Uterus (tissue), 2 donors: ENCODE data around the gene ANKRD37.

ENCODE experiments used
- POLR2A ChIP-seq, 2 donors: fragments of 450-650 bp; IDR thresholded peaks; one replicate each; pipeline ENCODE4 v1.6.1; 2016; ENCODE audit warnings: antibody characterized with exemption in 2 of 2, mild to moderate bottlenecking in 1 of 2, moderate library complexity in 1 of 2
- TF ChIP-seq, protein P1 (sequence below), 4 experiments: fragments of 200-600 bp in 2 of 4; fragments of 450-650 bp in 2 of 4; sonication (generic) in 2 of 4; IDR thresholded peaks; one replicate each; pipeline ENCODE4 v1.5.1; 2016 to 2019; ENCODE audit warnings: antibody characterized with exemption in 4 of 4, mild to moderate bottlenecking in 2 of 4, moderate library complexity in 1 of 4

DNA sequence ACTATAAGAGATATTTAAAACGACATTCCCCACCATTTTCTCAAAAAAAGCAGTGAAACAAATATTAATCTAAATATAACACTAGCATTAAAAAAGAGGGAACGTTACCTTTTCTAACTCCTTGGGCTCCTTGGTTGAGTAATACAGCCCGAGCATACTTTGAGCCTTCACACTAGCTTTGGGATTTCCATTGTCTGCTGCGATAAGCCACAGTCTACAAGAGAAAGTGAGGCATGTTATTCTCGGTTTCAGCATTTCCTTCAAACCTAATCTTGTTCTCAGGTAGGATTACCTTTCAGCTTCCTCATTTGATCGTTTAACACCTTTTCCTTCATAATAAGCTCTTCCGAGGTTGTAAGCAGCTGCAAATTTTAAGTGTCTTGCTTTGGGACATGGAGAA, 22.6 kb upstream of the ANKRD37 start:
- TF ChIP-seq, protein P1, sequence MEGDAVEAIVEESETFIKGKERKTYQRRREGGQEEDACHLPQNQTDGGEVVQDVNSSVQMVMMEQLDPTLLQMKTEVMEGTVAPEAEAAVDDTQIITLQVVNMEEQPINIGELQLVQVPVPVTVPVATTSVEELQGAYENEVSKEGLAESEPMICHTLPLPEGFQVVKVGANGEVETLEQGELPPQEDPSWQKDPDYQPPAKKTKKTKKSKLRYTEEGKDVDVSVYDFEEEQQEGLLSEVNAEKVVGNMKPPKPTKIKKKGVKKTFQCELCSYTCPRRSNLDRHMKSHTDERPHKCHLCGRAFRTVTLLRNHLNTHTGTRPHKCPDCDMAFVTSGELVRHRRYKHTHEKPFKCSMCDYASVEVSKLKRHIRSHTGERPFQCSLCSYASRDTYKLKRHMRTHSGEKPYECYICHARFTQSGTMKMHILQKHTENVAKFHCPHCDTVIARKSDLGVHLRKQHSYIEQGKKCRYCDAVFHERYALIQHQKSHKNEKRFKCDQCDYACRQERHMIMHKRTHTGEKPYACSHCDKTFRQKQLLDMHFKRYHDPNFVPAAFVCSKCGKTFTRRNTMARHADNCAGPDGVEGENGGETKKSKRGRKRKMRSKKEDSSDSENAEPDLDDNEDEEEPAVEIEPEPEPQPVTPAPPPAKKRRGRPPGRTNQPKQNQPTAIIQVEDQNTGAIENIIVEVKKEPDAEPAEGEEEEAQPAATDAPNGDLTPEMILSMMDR (IDR thresholded peaks at IDR 0.05): no peak
- no peak for TF ChIP-seq POLR2A (IDR thresholded peaks at IDR 0.05)
